Measurements from ENCODE around the gene MRPL57.
A peak's percentile ranks its signal among the peaks of the same experiment; 100 is the strongest.
"Not testable (repeated sequence)": the region's sequence is repeated elsewhere in the genome, so short reads cannot be mapped to it uniquely, and the experiment has no call there.

The MRPL57 gene

DNA sequence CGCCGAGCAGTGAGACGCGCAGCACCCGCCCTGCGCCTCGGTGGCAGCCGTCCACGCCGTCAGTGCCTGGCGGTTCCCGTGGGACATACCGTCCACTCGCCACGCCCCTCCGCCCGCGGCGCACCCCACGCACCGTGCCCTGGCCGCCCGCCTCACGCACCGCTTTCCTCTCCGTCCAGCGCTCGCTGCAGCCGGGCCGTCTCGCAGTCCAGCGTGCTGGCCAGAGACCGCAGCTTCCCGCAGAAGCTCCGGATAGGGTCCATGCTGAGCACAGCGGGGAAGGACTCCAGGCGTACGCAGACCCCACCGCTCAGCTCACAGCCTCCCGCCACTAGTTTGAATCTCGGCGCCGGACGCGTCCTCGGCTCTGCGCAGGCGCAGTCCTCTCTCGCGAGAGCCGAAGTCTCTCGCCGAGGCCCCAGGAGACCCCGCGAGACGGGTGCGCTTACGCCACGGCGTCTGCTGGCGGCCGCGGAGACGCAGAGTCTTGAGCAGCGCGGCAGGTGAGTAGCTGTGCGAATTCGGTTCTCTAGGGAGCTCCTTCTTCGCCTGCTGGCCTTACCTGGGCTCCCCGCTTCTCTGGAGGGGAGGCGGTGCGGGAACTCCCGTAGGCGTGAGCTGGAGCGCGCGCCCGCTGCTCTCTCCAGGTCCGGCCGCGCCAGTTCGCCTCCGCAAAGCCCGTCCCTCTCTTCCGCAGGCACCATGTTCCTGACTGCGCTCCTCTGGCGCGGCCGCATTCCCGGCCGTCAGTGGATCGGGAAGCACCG is at the start of gene MRPL57, which contains the start of gene SKA3:
Gene MRPL57, plus strand, starts transcription at position 444 of the 767 bp plus-strand sequence. Its CDS starts 259 bp downstream, at position 703.
Gene SKA3, minus strand, starts transcription at position 338 of the 767 bp plus-strand sequence. Its CDS starts 75 bp downstream, at position 263.
- TF ChIP-seq, protein P1, sequence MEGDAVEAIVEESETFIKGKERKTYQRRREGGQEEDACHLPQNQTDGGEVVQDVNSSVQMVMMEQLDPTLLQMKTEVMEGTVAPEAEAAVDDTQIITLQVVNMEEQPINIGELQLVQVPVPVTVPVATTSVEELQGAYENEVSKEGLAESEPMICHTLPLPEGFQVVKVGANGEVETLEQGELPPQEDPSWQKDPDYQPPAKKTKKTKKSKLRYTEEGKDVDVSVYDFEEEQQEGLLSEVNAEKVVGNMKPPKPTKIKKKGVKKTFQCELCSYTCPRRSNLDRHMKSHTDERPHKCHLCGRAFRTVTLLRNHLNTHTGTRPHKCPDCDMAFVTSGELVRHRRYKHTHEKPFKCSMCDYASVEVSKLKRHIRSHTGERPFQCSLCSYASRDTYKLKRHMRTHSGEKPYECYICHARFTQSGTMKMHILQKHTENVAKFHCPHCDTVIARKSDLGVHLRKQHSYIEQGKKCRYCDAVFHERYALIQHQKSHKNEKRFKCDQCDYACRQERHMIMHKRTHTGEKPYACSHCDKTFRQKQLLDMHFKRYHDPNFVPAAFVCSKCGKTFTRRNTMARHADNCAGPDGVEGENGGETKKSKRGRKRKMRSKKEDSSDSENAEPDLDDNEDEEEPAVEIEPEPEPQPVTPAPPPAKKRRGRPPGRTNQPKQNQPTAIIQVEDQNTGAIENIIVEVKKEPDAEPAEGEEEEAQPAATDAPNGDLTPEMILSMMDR (IDR thresholded peaks at IDR 0.05) = no peak
- peak within 1 kb of the TSS; percentile 80 for H3K4me3 ChIP-seq
- peak within 1 kb of the TSS; percentile 93 to 98 for H3K27ac ChIP-seq
- peak; percentile 91 for DNase-seq (ENCODE audit: low spot score)

DNA sequence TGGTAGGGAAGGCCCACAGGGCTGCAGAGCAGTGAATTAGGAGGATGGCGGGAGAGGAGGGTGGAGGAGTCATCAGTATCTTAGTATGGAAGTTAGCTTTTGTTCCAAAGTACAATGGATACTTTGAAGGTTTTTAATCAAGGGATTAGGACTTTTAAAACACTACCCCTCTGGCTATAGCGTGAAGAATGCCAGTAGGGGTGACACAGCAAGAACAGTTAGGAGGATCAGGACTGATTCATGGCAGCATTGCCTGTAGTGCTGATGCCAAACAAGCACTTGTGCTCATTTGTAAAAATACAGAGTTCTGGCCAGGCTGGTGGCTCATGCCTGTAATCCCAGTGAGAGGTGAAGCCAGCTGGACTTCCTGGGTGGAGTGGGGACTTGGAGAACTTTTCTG is 46.3 kb upstream of the MRPL57 start:
- no peak for DNase-seq (ENCODE audit: low spot score)
- no peak overlapping the region for H3K4me3 ChIP-seq
- TF ChIP-seq, protein P1 (IDR thresholded peaks at IDR 0.05) = no peak
- H3K27ac ChIP-seq = no peak overlapping the region

DNA sequence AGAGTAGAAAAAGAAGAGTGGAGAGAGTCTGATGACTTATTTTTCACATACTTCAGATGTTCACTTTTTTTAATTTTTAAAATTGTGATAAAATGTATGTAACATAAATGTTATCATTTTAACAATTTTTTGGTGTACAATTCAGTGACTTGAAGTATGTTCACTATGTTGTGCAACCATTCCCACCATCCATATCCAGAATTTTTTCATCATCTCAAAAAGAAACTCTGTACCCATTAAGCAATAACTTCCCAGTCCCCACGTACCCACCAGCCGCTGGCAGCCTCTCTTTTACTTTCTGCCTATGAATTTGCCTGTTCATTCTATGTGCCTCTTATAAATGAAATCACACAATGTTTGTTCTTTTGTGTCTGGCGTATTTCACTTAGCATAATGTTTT is 43.4 kb upstream of the MRPL57 start:
- TF ChIP-seq, protein P1 (IDR thresholded peaks at IDR 0.05) = no peak
- no peak for DNase-seq (ENCODE audit: low spot score)
- H3K27ac ChIP-seq = no peak overlapping the region
- H3K4me3 ChIP-seq = no peak overlapping the region

DNA sequence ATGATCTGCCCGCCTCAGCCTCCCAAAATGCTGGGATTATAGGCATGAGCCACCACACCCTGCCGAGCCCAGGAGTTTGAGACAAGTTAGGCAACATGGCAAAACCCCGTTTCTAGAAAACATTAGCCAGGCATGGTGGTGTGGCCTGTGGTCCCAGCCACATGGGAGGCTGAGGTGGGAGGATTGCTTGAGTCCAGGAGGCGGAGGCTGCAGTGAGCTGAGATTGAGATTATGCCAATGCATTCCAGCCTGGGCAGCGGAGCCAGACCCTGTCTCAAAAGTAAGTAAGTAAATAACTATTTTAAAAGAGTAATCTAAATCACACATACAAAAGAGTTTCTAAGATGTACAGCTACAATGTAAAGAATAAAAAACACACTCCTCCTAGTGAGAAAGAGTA is 42.0 kb upstream of the MRPL57 start:
- Histone ChIP-seq H3K27ac (no peak overlapping the region), H3K4me3 (no peak overlapping the region)
- TF ChIP-seq, protein P1 (IDR thresholded peaks at IDR 0.05) = no peak
- DNase-seq (ENCODE audit: low spot score) = no peak

DNA sequence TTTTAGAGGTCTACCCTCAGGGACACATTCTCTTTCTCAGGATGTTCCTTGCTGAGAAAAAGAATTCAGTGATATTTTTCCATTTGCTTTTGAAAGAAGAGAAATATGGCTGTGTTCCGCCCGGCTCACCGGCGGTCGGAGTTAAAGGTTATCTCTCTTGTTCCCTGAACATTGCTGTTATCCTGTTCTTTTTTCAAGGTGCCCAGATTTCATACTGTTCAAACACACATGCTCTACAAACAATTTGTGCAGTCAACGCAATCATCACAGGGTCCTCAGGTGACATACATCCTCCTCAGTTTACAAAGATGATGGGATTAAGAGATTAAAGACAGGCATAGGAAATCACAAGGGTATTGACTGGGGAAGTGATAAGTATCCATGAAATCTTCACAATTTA is 40.6 kb upstream of the MRPL57 start:
- DNase-seq (ENCODE audit: low spot score); H3K4me3 ChIP-seq; H3K27ac ChIP-seq: not testable (repeated sequence)

DNA sequence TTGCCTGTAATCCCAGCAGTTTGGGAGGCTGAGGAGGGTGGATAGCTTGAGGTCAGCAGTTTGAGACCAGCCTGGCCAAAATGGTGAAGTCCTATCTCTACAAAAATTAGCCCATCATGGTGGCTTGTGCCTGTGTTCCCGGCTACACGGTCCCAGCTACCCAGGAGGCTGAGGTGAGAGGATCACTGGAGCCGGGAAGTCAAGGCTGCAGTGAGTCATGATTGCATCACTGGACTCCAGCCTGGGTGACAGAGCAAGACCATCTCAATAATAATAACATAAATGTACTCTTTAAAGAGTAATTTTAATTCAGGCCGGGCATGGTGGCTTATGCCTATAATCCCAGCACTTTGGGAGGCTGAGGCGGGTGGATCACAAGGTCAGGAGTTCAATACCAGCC is 38.8 kb upstream of the MRPL57 start:
- H3K27ac ChIP-seq = no peak overlapping the region
- TF ChIP-seq, protein P1 (IDR thresholded peaks at IDR 0.05) = no peak
- DNase-seq (ENCODE audit: low spot score) = no peak
- no peak overlapping the region for H3K4me3 ChIP-seq

DNA sequence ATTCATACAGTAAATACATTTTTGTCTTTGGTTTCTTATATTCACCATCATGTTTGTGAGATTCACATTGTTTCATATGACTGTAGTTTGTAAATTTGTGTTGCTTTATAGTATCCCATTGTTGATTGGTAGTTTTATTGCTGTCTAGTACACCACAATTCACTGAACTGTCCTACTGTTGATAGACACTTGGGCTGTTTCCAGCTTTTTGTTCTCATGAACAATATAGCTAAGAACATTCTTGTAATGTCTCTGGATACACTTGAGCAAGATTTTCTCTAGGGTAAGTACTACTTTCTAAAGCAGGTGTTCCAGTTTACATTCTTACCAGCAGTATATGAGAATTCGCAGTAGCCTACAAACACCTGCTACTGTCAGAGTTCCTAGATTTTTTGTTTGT is 37.9 kb upstream of the MRPL57 start:
- TF ChIP-seq, protein P1 (IDR thresholded peaks at IDR 0.05) = no peak
- no peak overlapping the region for H3K27ac ChIP-seq

More for the DNA sequence above, 37.9 kb upstream of the MRPL57 start:
- DNase-seq (ENCODE audit: low spot score) = no peak
- H3K4me3 ChIP-seq = no peak overlapping the region
